ENCODE measurements around the gene DUSP1.
"Not testable (repeated sequence)": the region's sequence is repeated elsewhere in the genome, so short reads cannot be mapped to it uniquely, and the experiment has no call there.

The DUSP1 gene

GRCh38 chr5:172789687-172790495, 18.9 kb upstream of the DUSP1 start:
- no peaks in the 10 kb centered on the region for H3K9me3 ChIP-seq (ENCODE audit: insufficient read depth, low read length)
- no peak overlapping the region for H3K9ac ChIP-seq (ENCODE audit: low read length)
- no peaks in the 10 kb centered on the region for H3F3A ChIP-seq (ENCODE audit: insufficient read depth)
- no peaks in the 10 kb centered on the region for H3K27me3 ChIP-seq (ENCODE audit: low read length)
- no peaks in the 10 kb centered on the region for H4K20me1 ChIP-seq (ENCODE audit: low read depth, low read length)
- H3K36me3 ChIP-seq (ENCODE audit: low read length): no peaks in the 10 kb centered on the region
- no peak overlapping the region for H3K27ac ChIP-seq (ENCODE audit: low read depth, low read length)
- H3K4me3 ChIP-seq (ENCODE audit: insufficient read depth, low read length, poor library complexity, severe bottlenecking): no peak overlapping the region
- H3K4me2 ChIP-seq (ENCODE audit: low read depth, low read length, poor library complexity, severe bottlenecking): no peak overlapping the region
- H3K79me2 ChIP-seq (ENCODE audit: insufficient read depth, low read length): no peaks in the 10 kb centered on the region
- no peak overlapping the region for H2AFZ ChIP-seq (ENCODE audit: low read depth, low read length, severe bottlenecking)
- no peak for TF ChIP-seq EZH2phosphoT487 (conservative IDR thresholded peaks at IDR 0.05; ENCODE audit: low read length)
- TF ChIP-seq, protein P1, sequence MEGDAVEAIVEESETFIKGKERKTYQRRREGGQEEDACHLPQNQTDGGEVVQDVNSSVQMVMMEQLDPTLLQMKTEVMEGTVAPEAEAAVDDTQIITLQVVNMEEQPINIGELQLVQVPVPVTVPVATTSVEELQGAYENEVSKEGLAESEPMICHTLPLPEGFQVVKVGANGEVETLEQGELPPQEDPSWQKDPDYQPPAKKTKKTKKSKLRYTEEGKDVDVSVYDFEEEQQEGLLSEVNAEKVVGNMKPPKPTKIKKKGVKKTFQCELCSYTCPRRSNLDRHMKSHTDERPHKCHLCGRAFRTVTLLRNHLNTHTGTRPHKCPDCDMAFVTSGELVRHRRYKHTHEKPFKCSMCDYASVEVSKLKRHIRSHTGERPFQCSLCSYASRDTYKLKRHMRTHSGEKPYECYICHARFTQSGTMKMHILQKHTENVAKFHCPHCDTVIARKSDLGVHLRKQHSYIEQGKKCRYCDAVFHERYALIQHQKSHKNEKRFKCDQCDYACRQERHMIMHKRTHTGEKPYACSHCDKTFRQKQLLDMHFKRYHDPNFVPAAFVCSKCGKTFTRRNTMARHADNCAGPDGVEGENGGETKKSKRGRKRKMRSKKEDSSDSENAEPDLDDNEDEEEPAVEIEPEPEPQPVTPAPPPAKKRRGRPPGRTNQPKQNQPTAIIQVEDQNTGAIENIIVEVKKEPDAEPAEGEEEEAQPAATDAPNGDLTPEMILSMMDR (IDR thresholded peaks at IDR 0.05; ENCODE audit: insufficient read depth, low read length, poor library complexity, severe bottlenecking): no peak
- no peaks in the 10 kb centered on the region for H3K9me2 ChIP-seq (replicated peaks; ENCODE audit: insufficient read depth, low read length)

GRCh38 chr5:172788771-172789686, 18.0 kb upstream of the DUSP1 start:
- no peaks in the 10 kb centered on the region for H3K79me2 ChIP-seq (ENCODE audit: insufficient read depth, low read length)
- H3K4me2 ChIP-seq (ENCODE audit: low read depth, low read length, poor library complexity, severe bottlenecking): no peak overlapping the region
- H3F3A ChIP-seq (ENCODE audit: insufficient read depth): no peaks in the 10 kb centered on the region
- H3K27ac ChIP-seq (ENCODE audit: low read depth, low read length): no peak overlapping the region
- no peaks in the 10 kb centered on the region for H3K27me3 ChIP-seq (ENCODE audit: low read length)
- no peaks in the 10 kb centered on the region for H3K36me3 ChIP-seq (ENCODE audit: low read length)
- no peaks in the 10 kb centered on the region for H3K9me3 ChIP-seq (ENCODE audit: insufficient read depth, low read length)
- H3K4me3 ChIP-seq (ENCODE audit: insufficient read depth, low read length, poor library complexity, severe bottlenecking): no peak overlapping the region
- TF ChIP-seq, protein P1 (IDR thresholded peaks at IDR 0.05; ENCODE audit: insufficient read depth, low read length, poor library complexity, severe bottlenecking): no peak
- no peak for TF ChIP-seq EZH2phosphoT487 (conservative IDR thresholded peaks at IDR 0.05; ENCODE audit: low read length)
- H2AFZ ChIP-seq (ENCODE audit: low read depth, low read length, severe bottlenecking): no peak overlapping the region
- H3K9ac ChIP-seq (ENCODE audit: low read length): no peak overlapping the region
- H4K20me1 ChIP-seq (ENCODE audit: low read depth, low read length): no peaks in the 10 kb centered on the region
- no peaks in the 10 kb centered on the region for H3K9me2 ChIP-seq (replicated peaks; ENCODE audit: insufficient read depth, low read length)

GRCh38 chr5:172787538-172787937, 16.5 kb upstream of the DUSP1 start:
- not testable (repeated sequence) for H3K27me3 ChIP-seq (ENCODE audit: low read length); H3K9ac ChIP-seq (ENCODE audit: low read length); H3F3A ChIP-seq (ENCODE audit: insufficient read depth); H4K20me1 ChIP-seq (ENCODE audit: low read depth, low read length); H3K27ac ChIP-seq (ENCODE audit: low read depth, low read length); H3K9me2 ChIP-seq (replicated peaks; ENCODE audit: insufficient read depth, low read length); H3K4me3 ChIP-seq (ENCODE audit: insufficient read depth, low read length, poor library complexity, severe bottlenecking); H3K4me2 ChIP-seq (ENCODE audit: low read depth, low read length, poor library complexity, severe bottlenecking); H3K79me2 ChIP-seq (ENCODE audit: insufficient read depth, low read length); H3K36me3 ChIP-seq (ENCODE audit: low read length); H2AFZ ChIP-seq (ENCODE audit: low read depth, low read length, severe bottlenecking); H3K9me3 ChIP-seq (ENCODE audit: insufficient read depth, low read length)

All from SU-DHL-6 (cell line).